Breast epithelium (tissue), 3 donors: ENCODE measurements around the gene PCDHA1.

Experiments used
- POLR2A ChIP-seq: fragments of 450-650 bp; IDR thresholded peaks from one replicate; pipeline ENCODE4 v1.6.1; 2016; ENCODE audit warnings: antibody characterized with exemption, mild to moderate bottlenecking, moderate library complexity
- POLR2AphosphoS5 ChIP-seq, 3 donors: sonication (generic); formaldehyde crosslinking; IDR thresholded peaks; one replicate each; pipeline ENCODE4 v1.6.1; 2017; ENCODE audit warnings: antibody characterized with exemption in 3 of 3

DNA sequence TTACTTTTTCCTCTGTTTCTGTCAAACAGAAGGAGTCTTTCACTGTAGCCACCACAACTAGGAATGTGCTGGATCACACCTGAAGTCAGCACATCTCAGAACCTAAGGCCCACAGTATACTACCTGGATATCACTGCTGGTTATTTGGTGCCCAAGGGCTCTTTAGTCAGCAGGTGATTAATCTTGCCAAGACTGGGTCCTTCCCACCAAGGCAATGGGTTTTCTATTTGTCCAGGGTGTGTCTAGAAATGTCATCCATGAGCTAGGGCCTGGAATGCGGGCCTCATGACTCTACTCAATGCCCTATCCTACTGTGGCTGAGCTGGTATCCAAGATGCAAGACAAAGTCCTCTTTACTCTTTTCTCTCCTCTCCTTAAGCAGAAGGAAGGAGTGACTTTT is 130.4 kb downstream of the PCDHA1 start:
- TF ChIP-seq POLR2AphosphoS5 (IDR thresholded peaks at IDR 0.05): no peak
- TF ChIP-seq POLR2A: no peak
